GM18498 (cell line): ENCODE measurements around the gene MAGEB4.

Source experiments
- ATAC-seq: cut with Tn5 transposase; IDR thresholded peaks from one replicate; pipeline ENCODE4 v1.9.1; 2021; ENCODE audit warnings: mild to moderate bottlenecking, moderate library complexity; ENCODE audit not compliant: unreplicated experiment

MAGEB4 gene

GRCh38 chrX:30283456-30284200, 41.8 kb downstream of the MAGEB4 start:
- no peak for ATAC-seq
